Mucosa of descending colon (tissue), 3 donors: Measurements from ENCODE around the gene TRPT1. TPM values are rescaled to one million over a fixed set of nuclear protein-coding genes. Genes with fewer than 3 reads are reported as not detected.
A peak's percentile ranks its signal among the peaks of the same experiment; 100 is the strongest.

Experiments
- ATAC-seq: fragments of 200-7000 bp; cut with Tn5 transposase; one replicate; pipeline ENCODE4 v1.9.1; 2020; ENCODE audit warnings: mild to moderate bottlenecking, moderate library complexity
- DNase-seq, 3 donors: peaks; one replicate each; pipeline ENCODE4 v3.0.0-alpha.2; 2020
- H3K36me3 ChIP-seq: fragments of 200-600 bp; one replicate; pipeline ENCODE4 v1.8.0; 2021; ENCODE audit warnings: low read depth, mild to moderate bottlenecking
- H3K4me1 ChIP-seq: fragments of 200-600 bp; one replicate; pipeline ENCODE4 v1.8.0; 2021; ENCODE audit warnings: low read depth, mild to moderate bottlenecking
- H3K4me3 ChIP-seq: fragments of 200-600 bp; one replicate; pipeline ENCODE4 v1.8.0; 2021; ENCODE audit warnings: mild to moderate bottlenecking
- H3K9me3 ChIP-seq: fragments of 200-600 bp; one replicate; pipeline ENCODE4 v1.8.0; 2021; ENCODE audit warnings: mild to moderate bottlenecking
- CTCF ChIP-seq: fragments of 200-600 bp; IDR thresholded peaks from one replicate; pipeline ENCODE4 v1.8.0; 2022; ENCODE audit warnings: antibody characterized with exemption, mild to moderate bottlenecking
- intact Hi-C, 2 donors: fragments of 100-400 bp; cut with DNase I in 1 of 2; cut with micrococcal nuclease in 1 of 2; formaldehyde crosslinking; loops; one replicate each; pipeline versions ENCODE4 v1.11.0 to v1.11.1; 2022; cut with DNase I, micrococcal nuclease
- total RNA-seq, 3 donors: library from RNA; stranded (reverse); fragmentation: NEBNext Ultra II Directional in 2 of 3; extraction: Animal tissue kit (Norgen Biotek cat#: 25700) in 2 of 3; gene quantifications; one replicate each; pipeline versions ENCODE4 v1.2.1 to v1.2.4, GENCODE V29; 2021 to 2023
- donor health status: DM: no; HTN: no; CAD: no; lungs with moderate emphysema.
- donor health status: DM: no; HTN: no; CAD: no.
- donor health status: DM: no; HTN: yes; CAD: no.

TRPT1 gene
- total RNA-seq, 3 donors from 2014 or later = 50.6 to 55.1 (median 53.1) TPM

GRCh38 chr11:64224151-64224890 is 1.7 kb downstream of the TRPT1 start:
- ATAC-seq (no peak), DNase-seq (peak; percentile 14 to 64 (median 35))
- Histone ChIP-seq H3K4me1 (peaks cover 27% of the 10 kb centered on the region), H3K9me3 (no peaks in the 10 kb centered on the region), H3K4me3 (no peak overlapping the region), H3K36me3 (no peaks in the 10 kb centered on the region)
- intact Hi-C loops = no loop called here
- no peak for TF ChIP-seq CTCF

GRCh38 chr11:64223001-64223651 is 2.9 kb downstream of the TRPT1 start:
- no peaks in the 10 kb centered on the region for H3K36me3 ChIP-seq
- no peak for TF ChIP-seq CTCF
- peak in 1 of 3 donors; percentile 67 for DNase-seq
- peaks cover 24% of the 10 kb centered on the region for H3K4me1 ChIP-seq
- intact Hi-C loops = no loop called here
- no peak overlapping the region for H3K4me3 ChIP-seq
- no peak for ATAC-seq
- H3K9me3 ChIP-seq = no peaks in the 10 kb centered on the region

GRCh38 chr11:64222651-64223000 is 3.4 kb downstream of the TRPT1 start:
- no peak for TF ChIP-seq CTCF
- Histone ChIP-seq H3K36me3 (no peaks in the 10 kb centered on the region), H3K4me3 (no peak overlapping the region), H3K4me1 (peaks cover 19% of the 10 kb centered on the region), H3K9me3 (no peaks in the 10 kb centered on the region)
- intact Hi-C loops = no loop called here
- DNase-seq (no peak), ATAC-seq (no peak)

DNA sequence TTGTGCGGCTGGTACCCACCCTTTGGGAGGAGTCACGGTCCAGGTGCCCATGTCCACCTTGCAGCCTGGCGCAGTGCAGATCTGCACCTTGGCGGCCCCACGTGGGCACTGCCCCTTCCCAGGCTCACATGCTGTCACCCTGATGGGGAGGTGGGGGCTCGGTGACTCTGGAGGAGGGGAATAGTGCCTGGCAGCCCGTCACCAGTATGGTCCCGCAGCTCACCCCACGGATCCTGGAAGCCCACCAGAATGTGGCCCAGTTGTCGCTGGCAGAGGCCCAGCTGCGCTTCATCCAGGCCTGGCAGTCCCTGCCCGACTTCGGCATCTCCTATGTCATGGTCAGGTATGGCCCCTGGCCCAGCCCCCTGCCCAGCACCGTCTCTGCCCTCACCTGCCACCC is 5.2 kb downstream of the TRPT1 start:
- H3K4me3 ChIP-seq = no peak overlapping the region
- H3K36me3 ChIP-seq = no peaks in the 10 kb centered on the region
- no peaks in the 10 kb centered on the region for H3K9me3 ChIP-seq
- TF ChIP-seq CTCF = no peak
- DNase-seq (peak in 1 of 3 donors; percentile 35), ATAC-seq (no peak)
- H3K4me1 ChIP-seq = peaks cover 7% of the 10 kb centered on the region
- intact Hi-C loops = no loop called here

DNA sequence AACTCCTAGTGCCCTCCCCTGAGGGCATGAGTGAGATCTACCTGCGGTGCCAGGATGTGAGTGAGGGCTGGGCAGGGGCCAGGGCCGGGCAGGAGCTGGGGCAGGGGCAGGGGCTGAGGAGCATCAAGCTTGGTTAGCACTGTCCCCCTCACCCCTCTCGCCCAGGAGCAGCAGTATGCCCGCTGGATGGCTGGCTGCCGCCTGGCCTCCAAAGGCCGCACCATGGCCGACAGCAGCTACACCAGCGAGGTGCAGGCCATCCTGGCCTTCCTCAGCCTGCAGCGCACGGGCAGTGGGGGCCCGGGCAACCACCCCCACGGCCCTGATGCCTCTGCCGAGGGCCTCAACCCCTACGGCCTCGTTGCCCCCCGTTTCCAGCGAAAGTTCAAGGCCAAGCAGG is 5.7 kb downstream of the TRPT1 start:
- H3K4me1 ChIP-seq = peaks cover 5% of the 10 kb centered on the region
- DNase-seq (peak in 1 of 3 donors; percentile 26), ATAC-seq (no peak)
- TF ChIP-seq CTCF = no peak
- no peaks in the 10 kb centered on the region for H3K36me3 ChIP-seq
- no peaks in the 10 kb centered on the region for H3K9me3 ChIP-seq
- intact Hi-C loops = no loop called here
- no peak overlapping the region for H3K4me3 ChIP-seq
